HEK293 (cell line): ENCODE results near the gene HPSE.

Experiments used
- CTCF ChIA-PET: fragments of 350-600 bp; formaldehyde crosslinking; extraction: SDS; loops from one replicate; lab custom pipeline; 2021; ENCODE audit warnings: antibody characterized with exemption; lab: Yijun Ruan, JAX
- POLR2A ChIA-PET: fragments of 300-600 bp; formaldehyde crosslinking; extraction: SDS; loops from one replicate; lab custom pipeline; 2020; ENCODE audit warnings: antibody characterized with exemption, inconsistent platforms; lab: Yijun Ruan, JAX
- H3K27ac ChIP-seq: fragments of 200-500 bp; sonication (Bioruptor generic); 2 replicates; pipeline ENCODE4 v1.5.1; 2014; ENCODE audit warnings: low read depth, low read length, control low read depth, inconsistent platforms; ENCODE audit errors: extremely low read depth
- H3K36me3 ChIP-seq, 2 experiments: fragments of 200-500 bp in 1 of 2; sonication (Bioruptor generic) in 1 of 2; 1 replicate in 1 of 2; 2 replicates in 1 of 2; pipeline ENCODE4 v1.5.1; 2014 to 2017; ENCODE audit warnings: inconsistent platforms in 2 of 2, low read length in 2 of 2; ENCODE audit not compliant: control insufficient read depth in 2 of 2, insufficient read depth in 1 of 2
- H3K4me1 ChIP-seq: fragments of 200-500 bp; sonication (Bioruptor generic); 2 replicates; pipeline ENCODE4 v1.5.1; 2014; ENCODE audit warnings: mild to moderate bottlenecking, low read length, inconsistent platforms; ENCODE audit not compliant: control insufficient read depth, insufficient read depth
- H3K4me3 ChIP-seq: 2 replicates; pipeline ENCODE4 v1.5.1; 2011; ENCODE audit warnings: low read depth, mild to moderate bottlenecking, control low read depth, low read length, moderate library complexity
- H3K9me3 ChIP-seq: fragments of 200-500 bp; sonication (Bioruptor generic); 2 replicates; pipeline ENCODE4 v1.5.1; 2014; ENCODE audit warnings: low read depth, low read length, inconsistent platforms; ENCODE audit not compliant: control insufficient read depth, insufficient read depth
- EGR2 ChIP-seq: fragments of 450-650 bp; formaldehyde crosslinking; IDR thresholded peaks from 2 replicates; pipeline ENCODE4 v1.5.1; 2016; ENCODE audit warnings: low read depth, missing biosample characterization, missing genetic modification characterization
- KLF9 ChIP-seq: fragments of 450-650 bp; formaldehyde crosslinking; IDR thresholded peaks from 2 replicates; pipeline ENCODE4 v1.5.1; 2016; ENCODE audit warnings: missing biosample characterization, missing genetic modification characterization, low read depth
- PRDM2 ChIP-seq: fragments of 450-650 bp; formaldehyde crosslinking; IDR thresholded peaks from 2 replicates; pipeline ENCODE4 v1.5.1; 2016; ENCODE audit warnings: missing biosample characterization, missing genetic modification characterization, borderline replicate concordance
- SP3 ChIP-seq: fragments of 450-650 bp; formaldehyde crosslinking; IDR thresholded peaks from 2 replicates; pipeline ENCODE4 v1.5.1; 2016; ENCODE audit warnings: missing biosample characterization, missing genetic modification characterization
- YY2 ChIP-seq: fragments of 450-650 bp; formaldehyde crosslinking; IDR thresholded peaks from 2 replicates; pipeline ENCODE4 v1.5.1; 2016; ENCODE audit warnings: missing biosample characterization, missing genetic modification characterization
- ZNF10 ChIP-seq: fragments of 450-650 bp; formaldehyde crosslinking; IDR thresholded peaks from 2 replicates; pipeline ENCODE4 v1.5.1; 2017; ENCODE audit warnings: missing biosample characterization, missing genetic modification characterization
- ZNF155 ChIP-seq: fragments of 450-650 bp; formaldehyde crosslinking; IDR thresholded peaks from 2 replicates; pipeline ENCODE4 v1.5.1; 2016; ENCODE audit warnings: missing biosample characterization, missing genetic modification characterization
- ZNF175 ChIP-seq: fragments of 450-650 bp; formaldehyde crosslinking; IDR thresholded peaks from 2 replicates; pipeline ENCODE4 v1.5.1; 2016; ENCODE audit warnings: missing biosample characterization, missing genetic modification characterization
- ZNF2 ChIP-seq: fragments of 450-650 bp; formaldehyde crosslinking; IDR thresholded peaks from 2 replicates; pipeline ENCODE4 v1.5.1; 2016; ENCODE audit warnings: missing biosample characterization, missing genetic modification characterization
- ZNF391 ChIP-seq: fragments of 450-650 bp; formaldehyde crosslinking; IDR thresholded peaks from 2 replicates; pipeline ENCODE4 v1.5.1; 2016; ENCODE audit warnings: low read depth, missing biosample characterization, missing genetic modification characterization, borderline replicate concordance
- ZNF394 ChIP-seq: fragments of 450-650 bp; formaldehyde crosslinking; IDR thresholded peaks from 2 replicates; pipeline ENCODE4 v1.5.1; 2016; ENCODE audit warnings: missing biosample characterization, missing genetic modification characterization, mild to moderate bottlenecking, moderate library complexity, borderline replicate concordance
- ZNF449 ChIP-seq: fragments of 450-650 bp; formaldehyde crosslinking; IDR thresholded peaks from 2 replicates; pipeline ENCODE4 v1.5.1; 2017; ENCODE audit warnings: missing biosample characterization, mild to moderate bottlenecking, missing genetic modification characterization, moderate library complexity
- ZNF488 ChIP-seq: fragments of 450-650 bp; formaldehyde crosslinking; IDR thresholded peaks from 2 replicates; pipeline ENCODE4 v1.5.1; 2016; ENCODE audit warnings: missing biosample characterization, missing genetic modification characterization
- ZNF510 ChIP-seq: fragments of 450-650 bp; formaldehyde crosslinking; IDR thresholded peaks from 2 replicates; pipeline ENCODE4 v1.5.1; 2018; ENCODE audit warnings: mild to moderate bottlenecking, missing genetic modification characterization, missing biosample characterization; ENCODE audit not compliant: insufficient replicate concordance
- ZNF571 ChIP-seq: fragments of 450-650 bp; formaldehyde crosslinking; IDR thresholded peaks from 2 replicates; pipeline ENCODE4 v1.5.0; 2017; ENCODE audit warnings: missing biosample characterization, missing genetic modification characterization
- ZNF580 ChIP-seq: fragments of 450-650 bp; formaldehyde crosslinking; IDR thresholded peaks from 2 replicates; pipeline ENCODE4 v1.5.1; 2016; ENCODE audit warnings: missing biosample characterization, missing genetic modification characterization
- ZNF624 ChIP-seq: fragments of 450-650 bp; formaldehyde crosslinking; IDR thresholded peaks from 2 replicates; pipeline ENCODE4 v1.5.1; 2017; ENCODE audit warnings: missing biosample characterization, missing genetic modification characterization
- ZNF677 ChIP-seq: fragments of 450-650 bp; IDR thresholded peaks from 2 replicates; pipeline ENCODE4 v1.5.0; 2018; ENCODE audit warnings: missing biosample characterization, mild to moderate bottlenecking, missing genetic modification characterization, moderate library complexity
- ZNF701 ChIP-seq: fragments of 450-650 bp; formaldehyde crosslinking; IDR thresholded peaks from 2 replicates; pipeline ENCODE4 v1.5.1; 2016; ENCODE audit warnings: missing biosample characterization, missing genetic modification characterization
- ZNF707 ChIP-seq: fragments of 450-650 bp; formaldehyde crosslinking; IDR thresholded peaks from 2 replicates; pipeline ENCODE4 v1.5.1; 2016; ENCODE audit warnings: missing biosample characterization, missing genetic modification characterization
- ZNF791 ChIP-seq: fragments of 450-650 bp; formaldehyde crosslinking; IDR thresholded peaks from 2 replicates; pipeline ENCODE4 v1.5.1; 2016; ENCODE audit warnings: missing biosample characterization, missing genetic modification characterization
- ZNF837 ChIP-seq: fragments of 450-650 bp; formaldehyde crosslinking; IDR thresholded peaks from 2 replicates; pipeline ENCODE4 v1.5.1; 2016; ENCODE audit warnings: missing biosample characterization, missing genetic modification characterization
- ZSCAN30 ChIP-seq: fragments of 450-650 bp; IDR thresholded peaks from 2 replicates; pipeline ENCODE4 v1.5.1; 2018; ENCODE audit warnings: missing biosample characterization, mild to moderate bottlenecking, missing genetic modification characterization, moderate library complexity
- TF ChIP-seq, protein P1 (sequence below): fragments of 450-650 bp; formaldehyde crosslinking; IDR thresholded peaks from 2 replicates; pipeline ENCODE4 v1.5.1; 2016; ENCODE audit warnings: missing biosample characterization, missing genetic modification characterization

The HPSE gene

GRCh38 chr4:83340692-83341343, 6.2 kb upstream of the HPSE start (continued):
- TF ChIP-seq, protein P1, sequence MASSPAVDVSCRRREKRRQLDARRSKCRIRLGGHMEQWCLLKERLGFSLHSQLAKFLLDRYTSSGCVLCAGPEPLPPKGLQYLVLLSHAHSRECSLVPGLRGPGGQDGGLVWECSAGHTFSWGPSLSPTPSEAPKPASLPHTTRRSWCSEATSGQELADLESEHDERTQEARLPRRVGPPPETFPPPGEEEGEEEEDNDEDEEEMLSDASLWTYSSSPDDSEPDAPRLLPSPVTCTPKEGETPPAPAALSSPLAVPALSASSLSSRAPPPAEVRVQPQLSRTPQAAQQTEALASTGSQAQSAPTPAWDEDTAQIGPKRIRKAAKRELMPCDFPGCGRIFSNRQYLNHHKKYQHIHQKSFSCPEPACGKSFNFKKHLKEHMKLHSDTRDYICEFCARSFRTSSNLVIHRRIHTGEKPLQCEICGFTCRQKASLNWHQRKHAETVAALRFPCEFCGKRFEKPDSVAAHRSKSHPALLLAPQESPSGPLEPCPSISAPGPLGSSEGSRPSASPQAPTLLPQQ (tag by site-specific recombination), result no peak
- no peak for TF ChIP-seq ZNF449 (tag by site-specific recombination)

DNA sequence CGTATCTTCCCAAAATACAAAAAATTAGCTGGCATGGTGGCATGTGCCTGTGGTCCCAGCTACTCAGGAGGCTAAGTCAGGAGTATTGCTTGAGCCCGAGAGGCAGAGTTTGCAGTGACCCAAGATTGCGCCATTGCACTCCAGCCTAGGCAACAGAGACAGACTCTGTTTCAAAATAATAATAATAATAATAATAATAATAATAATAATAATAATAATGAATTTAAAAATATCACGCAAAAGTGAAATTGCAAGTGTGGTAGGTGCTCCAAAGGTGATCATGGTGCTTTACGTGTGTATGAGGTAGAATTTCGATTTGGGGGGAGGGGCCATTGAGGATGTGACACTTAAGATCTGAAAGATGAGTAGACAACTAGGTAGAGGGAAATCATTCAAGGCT, 4.9 kb upstream of the HPSE start:
- H3K4me1 ChIP-seq, result peaks cover 3% of the 10 kb centered on the region; the same call in 1 of the 2 replicates
- no peak overlapping the region for H3K4me3 ChIP-seq
- H3K9me3 ChIP-seq, result no peaks in the 10 kb centered on the region
- no peak overlapping the region for H3K27ac ChIP-seq
- TF ChIP-seq ZNF707 (tag by site-specific recombination), result no peak
- TF ChIP-seq ZNF10, result no peak
- TF ChIP-seq ZNF791 (tag by site-specific recombination), result no peak
- no peak for TF ChIP-seq PRDM2 (tag by site-specific recombination)
- no peak for TF ChIP-seq KLF9 (tag by site-specific recombination)
- no peak for TF ChIP-seq ZNF580
- TF ChIP-seq SP3 (tag by site-specific recombination), result no peak
- TF ChIP-seq ZSCAN30, result no peak
- TF ChIP-seq ZNF155, result no peak
- no peaks in the 10 kb centered on the region for H3K36me3 ChIP-seq
- ChIA-PET CTCF (no interaction called here), POLR2A (no interaction called here)

DNA sequence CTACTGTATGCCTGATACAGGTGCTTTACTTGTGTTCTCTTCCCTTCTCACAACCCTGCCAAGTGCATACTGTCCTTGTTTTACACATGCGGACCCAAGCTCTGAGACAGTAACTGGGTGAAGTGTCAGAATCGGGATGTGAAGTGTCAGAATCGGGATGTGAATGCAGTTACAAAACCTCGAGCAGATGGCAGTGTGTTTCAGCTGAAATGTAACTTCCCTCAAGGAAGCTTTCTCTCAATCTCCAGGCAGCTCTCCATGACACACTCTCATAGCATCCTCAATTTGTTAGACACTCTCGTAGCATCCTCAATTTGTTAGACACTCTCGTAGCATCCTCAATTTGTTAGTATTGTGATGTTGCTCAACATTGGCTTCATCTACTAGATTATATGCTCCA, 1.1 kb upstream of the HPSE start:
- Histone ChIP-seq H3K4me3 (no peak overlapping the region), H3K4me1 (no peaks in the 10 kb centered on the region), H3K9me3 (no peaks in the 10 kb centered on the region), H3K27ac (no peak overlapping the region), H3K36me3 (no peaks in the 10 kb centered on the region)
- ChIA-PET CTCF (no interaction called here), POLR2A (no interaction called here)
- no peak for TF ChIP-seq ZNF510 (tag by site-specific recombination)
- TF ChIP-seq ZNF394 (tag by site-specific recombination), result no peak
- TF ChIP-seq ZNF175 (tag by site-specific recombination), result no peak
- TF ChIP-seq ZNF837 (tag by site-specific recombination), result no peak
- no peak for TF ChIP-seq ZNF2 (tag by site-specific recombination)
- no peak for TF ChIP-seq ZNF677 (tag by site-specific recombination)
- no peak for TF ChIP-seq YY2 (tag by site-specific recombination)
- TF ChIP-seq ZNF701 (tag by site-specific recombination), result no peak
- no peak for TF ChIP-seq ZNF391 (tag by site-specific recombination)
- no peak for TF ChIP-seq ZNF624 (tag by site-specific recombination)
- TF ChIP-seq EGR2 (tag by site-specific recombination), result no peak
- TF ChIP-seq ZNF488 (tag by site-specific recombination), result no peak
- no peak for TF ChIP-seq ZNF571 (tag by site-specific recombination)
